Measurements from ENCODE around the gene FBXO41.
A peak's percentile ranks its signal among the peaks of the same experiment; 100 is the strongest.

FBXO41 gene

GRCh38 chr2:73228631-73229030 lies 55.6 kb downstream of the FBXO41 start:
- no peak overlapping the region for H3K4me3 Mint-ChIP-seq
- H3K9me3 Mint-ChIP-seq = no peaks in the 10 kb centered on the region
- peaks cover 6% of the 10 kb centered on the region for H3K4me1 Mint-ChIP-seq (ENCODE audit: low read depth)
- peaks cover 5% of the 10 kb centered on the region for H3K36me3 Mint-ChIP-seq (ENCODE audit: low read depth)
- H3K27ac Mint-ChIP-seq = no peak overlapping the region
- no peaks in the 10 kb centered on the region for H3K27me3 Mint-ChIP-seq

GRCh38 chr2:73227086-73227485 lies 57.2 kb downstream of the FBXO41 start:
- Mint-ChIP-seq H3K9me3 (no peaks in the 10 kb centered on the region), H3K4me3 (no peak overlapping the region), H3K4me1 (ENCODE audit: low read depth) (no peaks in the 10 kb centered on the region), H3K27me3 (no peaks in the 10 kb centered on the region), H3K36me3 (ENCODE audit: low read depth) (peaks cover 12% of the 10 kb centered on the region), H3K27ac (no peak overlapping the region)

- no peak overlapping the region for H3K27ac Mint-ChIP-seq
Measured at GRCh38 chr2:73225513-73226360, 58.5 kb downstream of the FBXO41 start.

GRCh38 chr2:73223821-73224220 lies 60.5 kb downstream of the FBXO41 start:
- Mint-ChIP-seq H3K4me1 (ENCODE audit: low read depth) (no peaks in the 10 kb centered on the region), H3K27me3 (no peaks in the 10 kb centered on the region), H3K36me3 (ENCODE audit: low read depth) (peaks cover 14% of the 10 kb centered on the region), H3K27ac (no peak overlapping the region), H3K4me3 (no peak overlapping the region), H3K9me3 (no peaks in the 10 kb centered on the region)

More at GRCh38 chr2:73225513-73226360, 58.5 kb downstream of the FBXO41 start:
- H3K9me3 Mint-ChIP-seq = no peaks in the 10 kb centered on the region
- H3K4me3 Mint-ChIP-seq = no peak overlapping the region
- no peaks in the 10 kb centered on the region for H3K4me1 Mint-ChIP-seq (ENCODE audit: low read depth)
- H3K36me3 Mint-ChIP-seq (ENCODE audit: low read depth) = peaks cover 18% of the 10 kb centered on the region
- H3K27me3 Mint-ChIP-seq = no peaks in the 10 kb centered on the region

- Mint-ChIP-seq H3K36me3 (ENCODE audit: low read depth) (peaks cover 14% of the 10 kb centered on the region), H3K4me1 (ENCODE audit: low read depth) (peaks cover 27% of the 10 kb centered on the region), H3K27ac (no peak overlapping the region), H3K9me3 (no peaks in the 10 kb centered on the region), H3K4me3 (no peak overlapping the region), H3K27me3 (no peaks in the 10 kb centered on the region)
Measured at GRCh38 chr2:73218298-73218697, 66.0 kb downstream of the FBXO41 start.

- Mint-ChIP-seq H3K9me3 (no peaks in the 10 kb centered on the region), H3K36me3 (ENCODE audit: low read depth) (peaks cover 12% of the 10 kb centered on the region), H3K27me3 (no peaks in the 10 kb centered on the region), H3K27ac (no peak overlapping the region), H3K4me1 (ENCODE audit: low read depth) (peaks cover 32% of the 10 kb centered on the region), H3K4me3 (no peak overlapping the region)
Measured at GRCh38 chr2:73217826-73218225, 66.5 kb downstream of the FBXO41 start.

- H3K4me3 Mint-ChIP-seq = no peak overlapping the region
- H3K9me3 Mint-ChIP-seq = no peaks in the 10 kb centered on the region
- H3K36me3 Mint-ChIP-seq (ENCODE audit: low read depth) = peaks cover 7% of the 10 kb centered on the region
- H3K4me1 Mint-ChIP-seq (ENCODE audit: low read depth) = peaks cover 36% of the 10 kb centered on the region
- H3K27ac Mint-ChIP-seq = no peak overlapping the region
- no peaks in the 10 kb centered on the region for H3K27me3 Mint-ChIP-seq
Measured at GRCh38 chr2:73217160-73217559, 67.1 kb downstream of the FBXO41 start.

GRCh38 chr2:73215254-73215653 lies 69.0 kb downstream of the FBXO41 start:
- Mint-ChIP-seq H3K36me3 (ENCODE audit: low read depth) (no peaks in the 10 kb centered on the region), H3K27me3 (no peaks in the 10 kb centered on the region), H3K9me3 (no peaks in the 10 kb centered on the region), H3K4me1 (ENCODE audit: low read depth) (peaks cover 37% of the 10 kb centered on the region), H3K4me3 (peak overlapping the region; percentile 94), H3K27ac (peak overlapping the region; percentile 90)

- Mint-ChIP-seq H3K9me3 (no peaks in the 10 kb centered on the region), H3K36me3 (ENCODE audit: low read depth) (no peaks in the 10 kb centered on the region), H3K27me3 (no peaks in the 10 kb centered on the region), H3K4me1 (ENCODE audit: low read depth) (peaks cover 37% of the 10 kb centered on the region), H3K4me3 (peak within 1 kb of the TSS; percentile 94), H3K27ac (peak within 1 kb of the TSS; percentile 92)
Measured at GRCh38 chr2:73214120-73215035, 69.9 kb downstream of the FBXO41 start, which contains the start of gene SMYD5. SMYD5 (plus strand) TSS chr2:73214245; CDS start chr2:73214267, 22 bp downstream.

- no peaks in the 10 kb centered on the region for H3K36me3 Mint-ChIP-seq (ENCODE audit: low read depth)
- H3K9me3 Mint-ChIP-seq = no peaks in the 10 kb centered on the region
- no peak overlapping the region for H3K27ac Mint-ChIP-seq
- peaks cover 37% of the 10 kb centered on the region for H3K4me1 Mint-ChIP-seq (ENCODE audit: low read depth)
- no peaks in the 10 kb centered on the region for H3K27me3 Mint-ChIP-seq
- H3K4me3 Mint-ChIP-seq = no peak overlapping the region
Measured at GRCh38 chr2:73212448-73213176, 71.7 kb downstream of the FBXO41 start.

- Mint-ChIP-seq H3K4me1 (ENCODE audit: low read depth) (peaks cover 36% of the 10 kb centered on the region), H3K27me3 (no peaks in the 10 kb centered on the region), H3K27ac (no peak overlapping the region), H3K9me3 (no peaks in the 10 kb centered on the region), H3K4me3 (no peak overlapping the region), H3K36me3 (ENCODE audit: low read depth) (no peaks in the 10 kb centered on the region)
Measured at GRCh38 chr2:73212098-73212447, 72.2 kb downstream of the FBXO41 start.

- Mint-ChIP-seq H3K27me3 (peaks cover 6% of the 10 kb centered on the region), H3K27ac (no peak overlapping the region), H3K36me3 (ENCODE audit: low read depth) (no peaks in the 10 kb centered on the region), H3K9me3 (no peaks in the 10 kb centered on the region), H3K4me3 (no peak overlapping the region), H3K4me1 (ENCODE audit: low read depth) (peaks cover 32% of the 10 kb centered on the region)
Measured at GRCh38 chr2:73210696-73211095, 73.6 kb downstream of the FBXO41 start.

GRCh38 chr2:73210019-73210418 lies 74.3 kb downstream of the FBXO41 start:
- Mint-ChIP-seq H3K27ac (no peak overlapping the region), H3K4me1 (ENCODE audit: low read depth) (peaks cover 25% of the 10 kb centered on the region), H3K27me3 (peaks cover 9% of the 10 kb centered on the region), H3K9me3 (no peaks in the 10 kb centered on the region), H3K4me3 (no peak overlapping the region), H3K36me3 (ENCODE audit: low read depth) (no peaks in the 10 kb centered on the region)

- Mint-ChIP-seq H3K27me3 (peaks cover 22% of the 10 kb centered on the region), H3K27ac (no peak overlapping the region), H3K4me1 (ENCODE audit: low read depth) (peaks cover 12% of the 10 kb centered on the region), H3K36me3 (ENCODE audit: low read depth) (no peaks in the 10 kb centered on the region), H3K9me3 (no peaks in the 10 kb centered on the region), H3K4me3 (no peak overlapping the region)
Measured at GRCh38 chr2:73208258-73208657, 76.0 kb downstream of the FBXO41 start.
